Ishikawa (cell line): ENCODE data around the gene MAMDC4.

Experiments
- CEBPB ChIP-seq: IDR thresholded peaks from 2 replicates; pipeline ENCODE4 v1.6.1; 2012
- CREB1 ChIP-seq: IDR thresholded peaks from 2 replicates; pipeline ENCODE4 v1.6.1; 2012; ENCODE audit warnings: low read depth
- EGR1 ChIP-seq: IDR thresholded peaks from 2 replicates; pipeline ENCODE4 v1.6.1; 2012
- EP300 ChIP-seq: IDR thresholded peaks from 2 replicates; pipeline ENCODE4 v1.6.1; 2012; ENCODE audit warnings: borderline replicate concordance
- FOXM1 ChIP-seq: IDR thresholded peaks from 2 replicates; pipeline ENCODE4 v1.6.1; 2012; ENCODE audit warnings: low read depth, borderline replicate concordance
- NFIC ChIP-seq: IDR thresholded peaks from 2 replicates; pipeline ENCODE4 v1.6.1; 2012
- RAD21 ChIP-seq: IDR thresholded peaks from 2 replicates; pipeline ENCODE4 v1.6.1; 2012; ENCODE audit warnings: low read depth
- TAF1 ChIP-seq: IDR thresholded peaks from 2 replicates; pipeline ENCODE4 v1.6.1; 2012; ENCODE audit warnings: low read depth, mild to moderate bottlenecking
- TCF12 ChIP-seq: IDR thresholded peaks from 2 replicates; pipeline ENCODE4 v1.6.1; 2012; ENCODE audit warnings: low read depth
- TEAD4 ChIP-seq: IDR thresholded peaks from 2 replicates; pipeline ENCODE4 v1.6.1; 2012
- YY1 ChIP-seq: IDR thresholded peaks from 2 replicates; pipeline ENCODE4 v1.6.1; 2012; ENCODE audit warnings: low read depth
- ZBTB7A ChIP-seq: IDR thresholded peaks from 2 replicates; pipeline ENCODE4 v1.6.1; 2012; ENCODE audit warnings: low read depth
- TF ChIP-seq, protein P1 (sequence below): IDR thresholded peaks from 2 replicates; pipeline ENCODE4 v1.6.1; 2012
- TF ChIP-seq, protein P2 (sequence below): IDR thresholded peaks from 2 replicates; pipeline ENCODE4 v1.6.1; 2012; ENCODE audit warnings: low read depth, mild to moderate bottlenecking
- TF ChIP-seq, protein P3 (sequence below): IDR thresholded peaks from 2 replicates; pipeline ENCODE4 v1.6.1; 2012

Gene MAMDC4

DNA sequence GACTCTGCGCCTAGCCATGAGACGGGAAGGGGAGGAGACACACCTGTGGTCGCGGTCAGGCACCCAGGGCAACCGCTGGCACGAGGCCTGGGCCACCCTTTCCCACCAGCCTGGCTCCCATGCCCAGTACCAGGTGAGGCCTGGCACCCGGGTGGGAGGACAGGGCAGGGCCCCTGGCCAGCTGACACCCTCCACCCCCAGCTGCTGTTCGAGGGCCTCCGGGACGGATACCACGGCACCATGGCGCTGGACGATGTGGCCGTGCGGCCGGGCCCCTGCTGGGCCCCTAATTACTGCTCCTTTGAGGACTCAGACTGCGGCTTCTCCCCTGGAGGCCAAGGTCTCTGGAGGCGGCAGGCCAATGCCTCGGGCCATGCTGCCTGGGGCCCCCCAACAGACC is 5.0 kb downstream of the MAMDC4 start:
- TF ChIP-seq ZBTB7A (no peak), TEAD4 (no peak), TCF12 (no peak), RAD21 (no peak)
- TF ChIP-seq, protein P1, sequence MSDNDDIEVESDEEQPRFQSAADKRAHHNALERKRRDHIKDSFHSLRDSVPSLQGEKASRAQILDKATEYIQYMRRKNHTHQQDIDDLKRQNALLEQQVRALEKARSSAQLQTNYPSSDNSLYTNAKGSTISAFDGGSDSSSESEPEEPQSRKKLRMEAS = no peak
- TF ChIP-seq, protein P2, sequence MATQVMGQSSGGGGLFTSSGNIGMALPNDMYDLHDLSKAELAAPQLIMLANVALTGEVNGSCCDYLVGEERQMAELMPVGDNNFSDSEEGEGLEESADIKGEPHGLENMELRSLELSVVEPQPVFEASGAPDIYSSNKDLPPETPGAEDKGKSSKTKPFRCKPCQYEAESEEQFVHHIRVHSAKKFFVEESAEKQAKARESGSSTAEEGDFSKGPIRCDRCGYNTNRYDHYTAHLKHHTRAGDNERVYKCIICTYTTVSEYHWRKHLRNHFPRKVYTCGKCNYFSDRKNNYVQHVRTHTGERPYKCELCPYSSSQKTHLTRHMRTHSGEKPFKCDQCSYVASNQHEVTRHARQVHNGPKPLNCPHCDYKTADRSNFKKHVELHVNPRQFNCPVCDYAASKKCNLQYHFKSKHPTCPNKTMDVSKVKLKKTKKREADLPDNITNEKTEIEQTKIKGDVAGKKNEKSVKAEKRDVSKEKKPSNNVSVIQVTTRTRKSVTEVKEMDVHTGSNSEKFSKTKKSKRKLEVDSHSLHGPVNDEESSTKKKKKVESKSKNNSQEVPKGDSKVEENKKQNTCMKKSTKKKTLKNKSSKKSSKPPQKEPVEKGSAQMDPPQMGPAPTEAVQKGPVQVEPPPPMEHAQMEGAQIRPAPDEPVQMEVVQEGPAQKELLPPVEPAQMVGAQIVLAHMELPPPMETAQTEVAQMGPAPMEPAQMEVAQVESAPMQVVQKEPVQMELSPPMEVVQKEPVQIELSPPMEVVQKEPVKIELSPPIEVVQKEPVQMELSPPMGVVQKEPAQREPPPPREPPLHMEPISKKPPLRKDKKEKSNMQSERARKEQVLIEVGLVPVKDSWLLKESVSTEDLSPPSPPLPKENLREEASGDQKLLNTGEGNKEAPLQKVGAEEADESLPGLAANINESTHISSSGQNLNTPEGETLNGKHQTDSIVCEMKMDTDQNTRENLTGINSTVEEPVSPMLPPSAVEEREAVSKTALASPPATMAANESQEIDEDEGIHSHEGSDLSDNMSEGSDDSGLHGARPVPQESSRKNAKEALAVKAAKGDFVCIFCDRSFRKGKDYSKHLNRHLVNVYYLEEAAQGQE = no peak

DNA sequence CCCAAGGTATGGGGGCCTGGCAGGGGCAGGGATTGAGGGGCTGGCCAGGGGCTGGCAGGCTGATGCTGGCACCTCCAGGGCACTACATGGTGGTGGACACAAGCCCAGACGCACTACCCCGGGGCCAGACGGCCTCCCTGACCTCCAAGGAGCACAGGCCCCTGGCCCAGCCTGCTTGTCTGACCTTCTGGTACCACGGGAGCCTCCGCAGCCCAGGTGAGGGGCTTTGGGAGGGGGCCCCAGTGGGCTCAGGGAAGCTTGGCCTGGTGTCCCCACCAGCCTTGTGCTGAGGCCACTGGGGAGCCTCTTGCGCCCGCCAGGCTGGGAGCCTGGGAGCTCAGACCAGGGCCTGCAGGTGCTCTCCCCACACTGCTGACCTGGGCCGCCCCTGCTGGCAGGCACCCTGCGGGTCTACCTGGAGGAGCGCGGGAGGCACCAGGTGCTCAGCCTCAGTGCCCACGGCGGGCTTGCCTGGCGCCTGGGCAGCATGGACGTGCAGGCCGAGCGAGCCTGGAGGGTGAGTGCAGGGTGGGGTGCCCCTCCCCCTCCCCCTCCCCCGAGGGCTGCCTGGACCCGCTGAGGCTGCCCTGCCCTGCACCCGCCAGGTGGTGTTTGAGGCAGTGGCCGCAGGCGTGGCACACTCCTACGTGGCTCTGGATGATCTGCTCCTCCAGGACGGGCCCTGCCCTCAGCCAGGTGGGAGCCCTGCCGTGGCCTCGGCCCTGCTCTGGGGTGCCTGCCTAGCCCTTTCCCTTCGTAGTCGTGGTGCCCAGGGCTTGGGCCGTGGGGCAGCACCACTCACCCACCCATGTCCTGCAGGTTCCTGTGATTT is 5.7 kb downstream of the MAMDC4 start:
- TF ChIP-seq, protein P1 = no peak
- TF ChIP-seq TEAD4 = no peak
- TF ChIP-seq TAF1 = no peak
- TF ChIP-seq, protein P3, sequence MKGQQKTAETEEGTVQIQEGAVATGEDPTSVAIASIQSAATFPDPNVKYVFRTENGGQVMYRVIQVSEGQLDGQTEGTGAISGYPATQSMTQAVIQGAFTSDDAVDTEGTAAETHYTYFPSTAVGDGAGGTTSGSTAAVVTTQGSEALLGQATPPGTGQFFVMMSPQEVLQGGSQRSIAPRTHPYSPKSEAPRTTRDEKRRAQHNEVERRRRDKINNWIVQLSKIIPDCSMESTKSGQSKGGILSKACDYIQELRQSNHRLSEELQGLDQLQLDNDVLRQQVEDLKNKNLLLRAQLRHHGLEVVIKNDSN = no peak
- TF ChIP-seq, protein P2 = no peak
- no peak for TF ChIP-seq CREB1
- no peak for TF ChIP-seq EP300
- TF ChIP-seq CEBPB = no peak
- no peak for TF ChIP-seq EGR1
- no peak for TF ChIP-seq RAD21
- no peak for TF ChIP-seq TCF12
- TF ChIP-seq FOXM1 = no peak
- TF ChIP-seq YY1 = no peak
- no peak for TF ChIP-seq NFIC
- no peak for TF ChIP-seq ZBTB7A

DNA sequence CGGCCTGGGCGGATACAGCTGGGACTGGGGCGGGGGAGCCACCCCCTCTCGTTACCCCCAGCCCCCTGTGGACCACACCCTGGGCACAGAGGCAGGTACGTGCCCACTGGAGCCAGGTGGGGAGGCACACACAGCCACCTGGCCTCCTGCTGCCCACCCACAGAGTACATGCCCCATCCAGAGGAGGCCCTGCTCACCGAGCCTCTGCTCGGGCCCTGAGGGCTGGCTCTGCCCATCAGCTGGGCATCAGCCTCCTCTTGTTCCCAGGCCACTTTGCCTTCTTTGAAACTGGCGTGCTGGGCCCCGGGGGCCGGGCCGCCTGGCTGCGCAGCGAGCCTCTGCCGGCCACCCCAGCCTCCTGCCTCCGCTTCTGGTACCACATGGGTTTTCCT is 6.3 kb downstream of the MAMDC4 start:
- TF ChIP-seq YY1 = no peak
- TF ChIP-seq ZBTB7A = no peak
- TF ChIP-seq, protein P1 = no peak
- TF ChIP-seq EP300 = no peak
- TF ChIP-seq CREB1 = no peak
- TF ChIP-seq, protein P3 = no peak
- no peak for TF ChIP-seq FOXM1
- TF ChIP-seq RAD21 = no peak
- no peak for TF ChIP-seq CEBPB
- TF ChIP-seq NFIC = no peak
- TF ChIP-seq TCF12 = no peak
- no peak for TF ChIP-seq TEAD4
- TF ChIP-seq EGR1 = no peak
- no peak for TF ChIP-seq TAF1
- TF ChIP-seq, protein P2 = no peak
